G401.6 (cell line): ENCODE measurements around the gene ACVRL1.

ENCODE experiments used
- FAIRE-seq: peaks from 2 replicates; lab custom pipeline; 2012; peaks lifted over from hg19 to GRCh38; lab: Jason Lieb, UNC

ACVRL1 gene

DNA sequence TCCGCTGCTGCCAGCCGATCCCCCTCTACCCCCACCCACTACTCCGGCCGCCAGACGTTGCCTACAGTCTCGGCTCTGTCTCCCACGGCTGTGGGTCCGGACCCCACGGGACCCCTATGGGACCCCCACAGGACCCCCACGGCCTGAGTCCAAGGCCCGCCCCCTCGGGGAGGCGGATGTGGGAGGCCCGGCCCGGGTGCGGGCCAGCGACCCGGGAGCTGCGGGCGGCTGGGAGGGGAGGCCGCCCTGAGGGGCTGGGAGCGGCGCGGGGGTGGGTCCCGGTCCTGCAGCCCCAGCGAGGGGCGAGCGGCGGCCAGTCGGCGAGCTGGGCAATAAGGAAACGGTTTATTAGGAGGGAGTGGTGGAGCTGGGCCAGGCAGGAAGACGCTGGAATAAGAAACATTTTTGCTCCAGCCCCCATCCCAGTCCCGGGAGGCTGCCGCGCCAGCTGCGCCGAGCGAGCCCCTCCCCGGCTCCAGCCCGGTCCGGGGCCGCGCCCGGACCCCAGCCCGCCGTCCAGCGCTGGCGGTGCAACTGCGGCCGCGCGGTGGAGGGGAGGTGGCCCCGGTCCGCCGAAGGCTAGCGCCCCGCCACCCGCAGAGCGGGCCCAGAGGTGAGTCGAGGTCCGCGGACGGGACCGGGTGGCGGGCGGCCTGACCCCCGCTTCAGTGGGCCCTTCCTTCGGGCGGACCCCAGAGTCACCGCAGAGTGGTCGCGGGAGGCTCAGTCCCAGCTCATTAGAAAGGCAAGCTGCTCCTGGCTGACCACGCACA lies at the start of gene ACVRL1:
Gene ACVRL1 (plus strand): TSS at position 422 of the 773 bp plus-strand sequence. CDS start 4,971 bp downstream, outside the sequence.
- FAIRE-seq: no peak

DNA sequence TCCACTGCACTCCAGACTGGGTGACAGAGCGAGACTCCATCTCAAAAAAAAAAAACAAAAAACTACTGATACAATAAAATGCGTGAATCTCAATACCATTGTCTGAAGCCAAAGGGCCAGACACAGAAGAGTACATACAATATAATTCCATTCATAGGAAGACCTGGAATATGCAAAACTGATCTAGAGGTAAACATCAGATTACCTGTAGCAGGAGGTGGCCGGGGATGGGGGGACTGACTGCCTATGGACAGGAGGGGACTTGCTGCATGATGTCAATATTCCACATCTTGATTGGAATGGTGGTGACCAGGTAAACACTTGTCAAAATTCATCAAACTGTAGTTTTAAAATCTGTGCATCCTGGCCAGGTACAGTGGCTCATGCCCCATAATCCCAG lies 46.3 kb upstream of the ACVRL1 start:
- FAIRE-seq: no peak

DNA sequence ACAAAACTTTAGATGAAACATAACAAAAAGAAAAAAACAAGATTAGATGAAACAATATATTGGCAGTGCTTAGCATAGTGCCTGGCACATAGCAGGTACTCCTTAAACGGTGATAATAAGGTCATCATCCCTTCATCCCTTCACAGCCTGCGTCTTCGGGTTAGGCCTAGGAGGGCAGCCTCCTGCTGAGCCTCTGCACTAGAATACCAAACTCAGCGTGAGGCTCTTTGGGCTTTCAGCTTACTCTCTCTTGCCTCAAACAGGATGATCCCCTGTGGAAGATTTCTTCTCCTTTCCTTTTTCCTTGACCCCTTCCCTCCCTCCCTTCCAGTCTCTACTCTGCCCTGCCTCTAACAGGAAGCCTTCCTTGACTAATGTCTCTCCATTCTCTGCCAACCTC lies 44.4 kb upstream of the ACVRL1 start:
- no peak for FAIRE-seq

DNA sequence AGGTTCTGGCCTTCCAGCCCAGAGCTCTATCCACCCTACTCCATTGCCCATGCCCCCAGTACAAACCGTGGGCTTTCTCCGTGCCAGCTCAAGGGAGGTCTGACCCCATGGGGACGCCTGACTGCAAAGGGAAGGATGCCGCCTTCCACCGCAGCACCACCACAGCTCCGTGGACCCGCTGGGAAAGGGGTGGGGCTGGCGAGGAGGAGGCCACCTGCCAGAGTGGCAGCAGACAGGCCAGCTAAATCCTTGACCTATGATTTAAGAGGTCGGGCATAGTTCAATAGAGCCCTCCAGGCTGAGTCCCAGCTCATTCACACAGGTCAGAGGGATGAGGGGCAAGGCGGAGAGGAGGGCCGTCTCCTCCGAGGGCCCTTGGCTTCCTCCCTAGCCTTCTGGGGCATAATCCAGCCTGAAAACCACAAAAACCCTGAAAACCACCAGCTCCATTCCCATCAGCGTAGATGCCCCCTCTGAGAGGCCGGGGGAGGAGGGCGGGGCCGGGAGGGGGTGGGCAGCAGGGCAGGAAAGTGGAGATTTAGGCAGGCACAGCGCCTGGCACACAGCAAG lies 43.9 kb upstream of the ACVRL1 start:
- peak; percentile 51 for FAIRE-seq

DNA sequence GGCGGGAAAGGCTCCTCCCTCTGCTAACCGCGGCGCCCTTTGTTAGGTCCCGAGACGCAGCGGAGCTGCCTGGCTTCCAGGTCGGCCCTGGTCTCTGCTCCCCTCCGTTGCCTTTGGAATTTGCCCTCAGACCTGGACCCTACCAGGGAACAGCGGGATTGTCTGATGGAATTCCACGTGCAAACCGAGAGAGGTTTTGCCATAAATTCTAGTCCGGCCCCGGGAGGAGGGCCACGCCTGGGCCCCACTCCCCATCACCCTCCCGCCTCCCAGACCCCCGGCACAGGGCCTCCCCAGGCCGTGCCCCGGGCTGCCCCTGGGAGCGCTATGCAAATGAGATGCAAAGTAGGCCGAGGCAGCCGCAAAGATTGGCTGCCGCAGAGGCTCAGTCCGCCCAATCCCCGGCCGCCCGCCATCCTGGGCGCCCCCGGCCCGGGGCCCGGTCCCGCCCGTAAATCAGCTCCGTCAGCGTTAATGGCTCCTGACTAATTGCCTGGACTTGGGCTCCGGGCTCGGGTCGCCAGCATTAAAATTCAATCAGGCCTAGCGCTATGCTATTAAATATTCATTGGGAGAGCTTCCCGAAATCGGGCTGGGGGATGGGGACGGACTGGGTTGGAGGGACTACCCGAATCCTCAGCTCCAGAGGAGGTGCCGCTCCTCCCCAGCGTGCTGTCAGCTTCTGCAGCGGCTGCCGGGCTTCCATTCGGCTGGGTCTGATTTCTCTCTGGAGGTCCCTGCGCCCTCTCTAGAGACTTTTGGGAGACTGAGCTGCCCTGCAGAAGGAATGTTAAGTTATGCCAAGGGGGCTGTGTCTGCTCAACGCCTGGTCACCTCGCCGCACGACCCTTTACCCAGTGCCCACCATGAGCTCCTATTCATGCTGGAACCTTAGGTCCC lies 43.1 kb upstream of the ACVRL1 start:
- peak; percentile 97 for FAIRE-seq

DNA sequence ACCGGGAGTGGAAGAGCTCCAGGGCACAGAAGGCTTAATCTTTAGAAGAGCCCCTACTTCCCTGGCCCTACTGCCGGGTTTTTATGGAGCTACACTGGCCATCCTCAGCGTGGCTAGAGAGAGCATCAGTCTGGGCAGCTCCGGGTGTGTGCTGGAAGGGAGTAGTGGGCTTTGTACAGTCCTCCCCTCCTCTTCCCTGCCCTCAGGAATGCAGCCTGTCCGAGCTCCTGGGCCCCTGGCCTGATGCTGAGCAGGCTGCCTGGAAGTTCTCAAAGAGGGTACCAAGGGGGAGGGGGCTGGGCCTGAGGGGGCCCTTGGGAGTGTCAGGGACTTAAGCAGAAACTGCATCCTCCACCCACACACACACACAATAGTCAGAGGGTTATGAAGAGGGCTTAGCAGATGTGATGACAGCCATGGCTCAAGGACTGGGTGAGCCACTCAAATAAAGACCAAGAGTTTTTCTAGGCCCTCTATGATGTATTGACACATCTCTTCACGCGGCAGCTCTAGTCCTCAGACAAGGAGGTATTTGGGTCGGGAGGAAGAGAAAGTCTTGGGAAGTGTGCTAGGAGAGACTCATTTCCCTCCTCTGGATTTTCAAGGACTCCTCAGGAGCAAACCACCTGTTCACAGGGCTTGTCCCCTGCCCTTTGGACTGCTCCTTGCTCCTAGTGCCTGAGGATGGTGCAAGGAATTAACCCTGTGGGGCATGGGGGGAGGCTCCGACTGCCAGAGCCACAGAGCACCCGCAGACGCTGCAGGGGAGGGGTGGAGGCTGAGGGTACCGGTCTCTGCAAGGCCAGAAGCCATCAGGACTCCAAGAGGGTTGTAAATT lies 42.3 kb upstream of the ACVRL1 start:
- peak; percentile 88 for FAIRE-seq

DNA sequence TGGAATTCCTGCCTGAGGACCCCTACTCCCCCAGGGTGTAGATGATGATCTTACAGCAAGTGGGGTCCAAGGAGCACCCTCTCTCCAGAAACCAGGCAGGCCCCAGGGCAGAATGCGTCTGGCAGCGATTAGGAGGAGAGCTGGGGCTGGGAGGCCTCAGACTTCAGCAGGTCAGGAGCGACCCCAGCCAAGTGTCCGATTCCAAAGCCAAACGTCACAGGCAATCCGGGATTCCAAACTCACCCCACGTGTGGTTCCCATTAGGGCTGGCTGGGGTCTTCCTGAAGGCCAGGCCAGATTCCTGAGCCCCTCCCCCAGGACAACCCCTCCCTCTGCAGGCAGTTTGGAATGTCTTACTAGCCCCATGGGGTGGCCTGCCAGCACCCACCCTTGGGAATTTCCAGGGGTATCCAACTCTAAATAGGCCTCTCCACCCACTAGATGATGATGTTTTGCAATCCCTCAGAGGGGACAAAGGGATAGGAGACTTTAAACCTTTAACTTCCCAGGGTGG lies 41.5 kb upstream of the ACVRL1 start:
- FAIRE-seq: peak; percentile 66

DNA sequence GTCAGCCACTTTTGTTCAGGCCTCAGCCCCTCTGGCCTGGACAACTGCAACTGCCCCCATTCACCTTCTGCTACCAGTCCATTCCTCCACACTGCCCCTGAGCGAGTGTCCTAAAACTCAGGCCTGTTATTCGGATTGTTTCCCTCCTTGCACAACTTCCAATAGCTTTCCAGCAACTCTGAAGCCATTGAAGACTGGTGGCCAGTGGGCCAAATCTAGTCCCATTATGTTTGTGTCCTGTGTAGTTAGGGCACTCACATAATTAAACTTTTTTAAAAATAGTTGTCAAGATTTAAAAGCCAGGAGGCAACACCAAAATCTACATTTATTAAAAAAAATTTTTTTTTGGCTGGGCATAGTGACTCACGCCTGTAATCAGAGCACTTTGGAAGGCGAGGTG lies 41.0 kb upstream of the ACVRL1 start:
- FAIRE-seq: no peak

DNA sequence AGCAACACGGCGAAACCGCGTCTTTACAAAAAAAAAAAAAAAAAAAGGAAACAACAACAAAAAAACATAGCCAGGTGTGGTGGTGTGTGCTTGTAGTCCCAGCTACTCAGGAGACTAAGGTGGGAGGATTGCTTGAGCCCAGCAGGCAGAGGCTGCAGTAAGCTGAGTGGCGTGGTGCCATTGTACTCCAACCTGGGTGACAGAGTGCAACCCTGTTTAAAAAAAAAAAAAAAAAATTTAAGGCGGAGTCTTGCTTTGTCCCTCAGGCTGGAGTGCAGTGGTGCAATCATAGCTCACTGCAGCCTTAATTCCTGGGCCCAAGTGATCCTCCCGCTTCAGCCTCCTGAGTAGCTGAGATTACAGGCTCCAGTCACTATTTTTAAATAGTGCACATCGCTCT lies 40.5 kb upstream of the ACVRL1 start:
- FAIRE-seq: peak; percentile 52

DNA sequence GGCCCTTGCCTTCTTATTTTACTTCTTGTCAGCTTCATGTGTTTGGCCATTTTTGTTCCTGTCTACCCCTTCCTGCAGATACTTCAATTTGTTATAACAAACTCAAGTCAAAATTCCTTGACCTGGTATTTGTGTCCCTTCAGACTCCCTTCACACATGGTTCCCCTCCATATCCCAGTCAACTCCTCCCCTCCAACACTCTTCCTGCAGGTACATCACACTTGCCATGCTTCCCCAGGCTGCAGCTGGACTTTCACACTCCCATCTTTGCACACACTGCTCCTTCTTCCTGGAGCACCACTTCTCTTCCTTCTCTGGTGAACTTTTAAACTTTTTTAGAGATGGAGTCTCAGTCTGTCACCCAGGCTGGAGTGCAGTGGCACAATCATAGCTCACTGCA lies 39.9 kb upstream of the ACVRL1 start:
- no peak for FAIRE-seq

DNA sequence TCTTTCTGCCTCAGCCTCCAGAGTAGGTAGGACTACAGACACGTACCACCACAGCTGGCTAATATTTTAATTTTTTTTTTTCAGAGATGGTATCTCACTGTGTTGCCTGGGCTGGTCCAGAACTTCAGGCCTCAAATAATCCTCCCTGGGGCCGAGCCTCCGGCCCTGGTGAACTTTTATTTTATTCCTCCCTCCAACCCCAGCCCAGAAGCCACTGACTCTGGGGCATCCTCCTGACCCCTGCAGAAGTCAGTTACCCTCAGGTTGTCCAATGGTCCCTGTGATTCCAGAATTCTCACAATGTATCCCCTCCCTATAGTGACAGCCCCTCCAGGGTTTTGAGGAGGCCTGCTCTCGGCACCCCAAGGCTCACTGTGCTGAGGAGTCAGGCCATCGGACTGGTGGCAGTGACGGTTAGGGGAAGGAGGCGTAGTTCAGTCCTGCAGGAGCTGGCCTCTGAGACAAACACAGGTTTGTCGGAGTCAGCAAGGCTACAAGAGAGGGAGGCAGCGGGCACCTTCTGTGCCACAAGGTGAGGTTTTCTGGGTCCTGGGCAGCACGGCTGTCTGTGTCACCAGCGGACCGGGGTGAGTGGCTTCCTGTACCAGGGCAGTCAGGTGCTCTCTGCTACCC lies 39.4 kb upstream of the ACVRL1 start:
- no peak for FAIRE-seq

DNA sequence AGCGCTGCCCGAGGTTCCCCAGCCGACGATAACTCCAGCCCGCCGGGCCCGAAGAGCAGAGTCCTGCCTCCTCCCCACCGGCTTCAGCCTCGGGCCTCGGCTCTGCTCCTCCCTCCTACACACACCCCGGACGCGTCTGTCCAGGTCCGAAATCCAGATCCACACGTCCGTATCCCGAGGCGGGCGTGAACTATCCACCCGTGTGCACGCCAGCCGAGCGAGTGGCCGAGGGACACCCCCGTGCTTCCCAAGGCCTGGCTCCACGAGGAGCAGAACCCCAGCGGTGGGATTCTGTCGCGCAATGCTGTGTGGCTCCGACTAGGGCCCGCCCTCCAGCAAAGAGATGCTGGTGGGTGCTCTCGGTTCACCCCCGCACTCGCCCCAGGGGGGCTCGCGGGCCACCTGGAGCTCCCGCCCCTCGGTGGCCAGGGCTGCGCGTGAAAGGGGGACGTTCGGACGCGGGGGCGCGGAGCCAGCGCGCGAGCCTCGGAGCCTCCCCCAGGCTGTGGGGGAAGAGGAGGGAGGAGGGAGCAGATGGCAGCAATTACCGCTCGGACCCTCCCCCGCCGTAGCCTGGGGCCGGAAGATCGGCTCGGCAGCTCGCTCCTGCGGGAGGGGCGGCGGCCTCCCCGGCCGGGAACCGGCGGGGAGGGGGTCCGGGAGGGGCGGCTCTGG lies 38.3 kb upstream of the ACVRL1 start:
- FAIRE-seq: no peak

DNA sequence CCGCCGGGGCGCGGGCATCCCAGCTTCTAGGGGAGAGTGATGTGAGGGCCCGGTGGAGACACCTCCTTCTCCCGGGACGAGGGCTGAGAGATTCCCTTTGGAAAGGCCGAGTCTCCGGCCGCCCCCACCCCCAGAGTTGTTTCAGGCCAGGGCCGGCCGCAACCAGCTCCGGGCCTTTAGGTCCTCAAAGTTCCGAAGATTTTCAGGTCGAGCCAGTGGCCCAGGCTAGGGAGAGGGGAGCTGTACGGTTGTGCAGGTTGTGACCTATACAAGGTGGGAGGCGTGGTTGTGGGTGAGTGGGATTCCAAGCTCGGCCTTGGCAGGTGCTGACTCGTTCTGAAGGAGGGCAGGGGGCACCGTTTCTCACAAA lies 37.8 kb upstream of the ACVRL1 start:
- no peak for FAIRE-seq

DNA sequence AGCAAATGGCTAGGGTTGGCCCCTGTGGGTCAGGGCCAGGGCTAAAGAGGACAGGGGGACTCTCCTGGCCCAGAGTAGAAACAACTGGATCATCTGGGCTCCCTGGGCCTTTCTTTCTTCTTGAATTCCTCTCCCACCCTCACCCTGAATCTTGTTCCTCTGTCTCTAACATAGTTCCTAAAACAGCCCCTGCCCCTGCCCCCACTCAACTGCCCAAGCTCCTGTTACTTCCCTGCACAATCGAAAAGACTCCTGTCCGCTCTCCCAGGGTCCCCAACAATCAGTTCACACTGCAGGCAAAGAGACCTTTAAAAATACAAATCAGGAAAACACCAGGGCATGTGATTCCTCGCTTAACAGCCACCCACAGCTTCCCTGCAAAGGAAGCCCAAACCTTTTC lies 37.4 kb upstream of the ACVRL1 start:
- peak; percentile 39 for FAIRE-seq

DNA sequence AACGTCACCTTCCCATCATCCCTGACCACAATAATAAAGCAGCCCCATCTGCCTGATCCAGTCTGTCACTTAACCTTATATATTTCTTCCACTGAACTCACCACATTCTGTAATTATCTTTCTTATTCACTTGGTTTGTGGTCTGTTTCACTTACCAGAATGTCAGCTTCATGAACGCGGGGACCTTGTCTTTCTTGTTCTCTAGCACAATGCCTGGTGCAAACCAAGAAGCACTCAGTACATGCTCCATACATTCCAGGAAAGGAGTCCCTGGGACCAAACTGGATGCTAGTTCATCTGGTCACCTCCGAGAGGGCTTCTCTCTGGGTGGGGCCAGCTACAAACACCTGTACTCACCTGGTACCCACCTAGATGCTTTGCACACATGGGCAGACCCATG lies 36.8 kb upstream of the ACVRL1 start:
- FAIRE-seq: no peak

DNA sequence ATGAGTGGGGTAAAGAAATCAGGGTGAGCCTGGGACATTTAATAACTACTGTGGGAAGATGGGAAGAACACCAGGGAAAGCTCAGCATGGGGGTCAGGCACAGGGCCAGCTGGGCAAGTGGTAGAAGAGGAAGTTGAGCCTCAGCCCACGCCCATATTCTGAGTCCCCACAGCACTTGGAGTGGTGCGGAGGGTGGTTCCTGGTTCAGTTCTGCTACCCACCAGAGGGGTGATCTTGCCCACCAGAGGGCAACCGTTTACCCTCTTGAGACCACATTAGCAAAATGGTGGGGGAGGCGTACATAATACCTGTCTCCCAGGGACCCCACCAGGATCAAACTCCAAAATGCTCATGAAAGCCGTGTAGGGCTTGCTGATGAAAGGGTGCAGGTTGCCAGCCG lies 36.2 kb upstream of the ACVRL1 start:
- FAIRE-seq: no peak

DNA sequence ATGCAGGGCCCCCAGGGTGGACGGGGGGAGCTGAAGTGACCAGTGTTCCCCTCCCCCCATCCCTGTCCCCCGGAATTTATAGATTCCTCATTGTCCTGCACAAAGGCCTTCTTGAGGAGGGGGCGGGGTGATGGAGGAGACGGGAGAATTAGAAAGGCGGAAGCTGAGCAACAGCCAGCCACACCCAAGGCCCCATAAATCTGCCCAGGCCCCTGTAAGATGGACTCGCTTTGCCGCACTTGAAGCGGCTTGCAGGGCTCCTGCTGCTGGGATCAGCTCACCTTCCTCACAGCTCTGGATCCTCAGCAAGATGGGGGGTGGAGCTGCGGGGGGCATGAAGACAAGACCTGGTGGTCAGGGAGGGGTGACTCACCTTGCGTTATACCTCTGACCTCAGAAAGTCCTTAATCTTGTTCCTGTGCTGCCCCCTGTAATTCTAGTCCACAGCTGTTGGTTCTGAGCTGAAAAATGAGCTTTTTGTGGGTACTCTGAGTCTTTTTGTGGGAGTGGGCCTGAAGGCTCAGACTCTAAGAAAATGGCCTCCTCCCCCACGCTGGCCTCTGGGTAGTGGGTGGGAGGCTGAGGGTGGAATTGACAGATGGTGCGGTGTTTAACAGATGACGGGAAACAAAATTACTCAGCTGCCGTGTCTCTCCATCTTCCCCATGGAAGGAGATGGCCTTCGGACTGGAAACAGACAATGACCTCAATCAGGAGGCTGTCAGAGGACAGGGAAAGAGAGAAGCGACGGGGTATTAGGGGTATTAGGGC lies 35.2 kb upstream of the ACVRL1 start:
- FAIRE-seq: no peak

DNA sequence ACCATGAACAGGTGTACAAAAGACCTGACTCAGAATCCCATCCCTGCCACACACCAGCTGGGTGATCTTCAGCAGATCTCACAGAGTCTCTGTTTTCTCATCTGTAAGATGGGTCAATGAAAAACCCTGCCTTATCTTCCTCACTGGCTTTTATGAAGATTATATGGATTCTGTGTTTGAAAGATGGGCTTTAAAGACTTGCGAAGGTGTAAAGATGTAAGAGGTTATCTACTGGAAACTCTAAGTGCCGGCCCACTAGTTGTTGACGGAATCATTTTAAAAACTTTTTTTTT lies 34.7 kb upstream of the ACVRL1 start:
- no peak for FAIRE-seq

DNA sequence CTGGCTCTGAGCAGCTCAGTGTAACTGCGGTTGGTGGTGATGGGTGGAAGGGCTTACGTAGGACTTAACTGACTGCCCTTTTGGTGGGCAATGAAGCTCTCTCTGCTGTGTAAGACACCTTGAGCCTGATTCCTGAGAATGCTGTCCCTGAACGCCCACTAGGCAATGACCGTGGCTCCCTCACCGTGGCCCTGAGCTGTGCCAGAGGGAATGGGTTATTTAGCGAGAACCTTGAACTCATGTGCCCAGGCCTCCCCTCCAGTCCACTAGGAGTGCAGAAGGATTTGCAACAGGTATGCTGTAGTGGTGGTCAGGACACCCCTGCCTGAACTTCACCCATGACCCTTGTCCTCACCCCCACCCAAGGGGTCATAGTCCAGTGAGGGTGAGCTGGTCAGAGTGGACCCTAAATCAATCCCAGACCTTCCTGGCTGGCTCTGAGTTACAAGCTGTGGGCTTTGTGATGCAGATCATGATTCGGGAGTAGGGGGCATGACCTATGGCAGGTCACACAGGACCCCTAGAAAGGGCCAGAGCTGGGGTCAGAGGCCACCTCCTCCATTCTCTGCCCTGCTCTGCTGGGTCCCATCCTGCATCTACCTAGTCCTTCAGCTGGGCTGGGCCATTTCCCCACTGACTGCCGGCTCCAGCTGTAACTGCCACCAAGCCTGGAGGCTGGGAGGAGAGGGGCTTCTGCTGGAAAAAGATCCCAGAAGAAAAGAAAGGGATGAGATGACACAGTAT lies 33.9 kb upstream of the ACVRL1 start:
- FAIRE-seq: no peak

DNA sequence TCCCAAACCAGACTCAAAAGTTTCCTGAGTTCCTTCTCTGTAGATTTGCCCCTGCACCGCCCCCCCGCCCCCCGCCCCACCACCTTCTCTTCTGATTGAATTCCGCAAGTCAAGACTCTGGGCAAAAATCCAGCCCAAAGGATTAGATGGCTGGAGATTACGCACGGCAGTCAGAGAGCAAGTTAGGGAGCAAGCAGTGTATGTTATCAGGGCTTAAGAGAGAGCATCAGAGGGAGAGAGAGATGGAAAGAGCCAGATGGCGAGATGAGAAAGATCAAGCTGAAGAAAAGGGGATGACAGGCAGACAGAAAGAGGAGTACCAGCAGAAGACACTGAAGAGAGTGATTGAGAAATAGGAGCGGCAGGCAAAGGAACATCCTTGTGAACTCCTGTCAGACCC lies 33.3 kb upstream of the ACVRL1 start:
- no peak for FAIRE-seq
